ENCODE measurements around the gene BPNT1. TPM values are rescaled to one million over a fixed set of nuclear protein-coding genes. Genes with fewer than 3 reads are reported as not detected.

BPNT1 gene
- total and polyA plus RNA-seq, 2 experiments from 2014 or later: 12.2 to 25.1 TPM

GRCh38 chr1:220062629-220063028 lies 27.0 kb downstream of the BPNT1 start:
- H3F3A ChIP-seq (ENCODE audit: insufficient read depth): no peaks in the 10 kb centered on the region
- no peak overlapping the region for H3K9ac ChIP-seq
- 91 to 95% methylated on average over 6 of the region's 6 CpGs for WGBS, 2 experiments (ENCODE audit: low coverage in 1 of 2, low lambda C conversion rate in 2 of 2, missing lambda C conversion rate in 2 of 2)
- peaks cover 6% of the 10 kb centered on the region for H3K4me1 ChIP-seq (ENCODE audit: insufficient read depth)
- no peak for DNase-seq
- no peak overlapping the region for H2AFZ ChIP-seq
- in situ Hi-C loops (cut with MboI): no loop called here
- H3K9me3 ChIP-seq (ENCODE audit: low read depth): no peaks in the 10 kb centered on the region
- H3K27me3 ChIP-seq (replicated peaks; ENCODE audit: insufficient read depth): no peaks in the 10 kb centered on the region
- TF ChIP-seq EZH2phosphoT487 (IDR thresholded peaks at IDR 0.05; ENCODE audit: insufficient read depth, low read depth) (no peak), EZH2 (IDR thresholded peaks at IDR 0.05; ENCODE audit: insufficient read depth, poor library complexity, severe bottlenecking) (no peak)
- H3K79me2 ChIP-seq (ENCODE audit: insufficient read depth): no peaks in the 10 kb centered on the region
- H4K20me1 ChIP-seq (ENCODE audit: insufficient read depth): no peaks in the 10 kb centered on the region
- H3K36me3 ChIP-seq (ENCODE audit: low read depth): peaks cover 21% of the 10 kb centered on the region
- no peak overlapping the region for H3K4me3 ChIP-seq
- H3K27ac ChIP-seq: no peak overlapping the region
- H3K9me2 ChIP-seq (ENCODE audit: insufficient read depth): no peaks in the 10 kb centered on the region
- no peak overlapping the region for H3K4me2 ChIP-seq (ENCODE audit: unreplicated experiment)

DNA sequence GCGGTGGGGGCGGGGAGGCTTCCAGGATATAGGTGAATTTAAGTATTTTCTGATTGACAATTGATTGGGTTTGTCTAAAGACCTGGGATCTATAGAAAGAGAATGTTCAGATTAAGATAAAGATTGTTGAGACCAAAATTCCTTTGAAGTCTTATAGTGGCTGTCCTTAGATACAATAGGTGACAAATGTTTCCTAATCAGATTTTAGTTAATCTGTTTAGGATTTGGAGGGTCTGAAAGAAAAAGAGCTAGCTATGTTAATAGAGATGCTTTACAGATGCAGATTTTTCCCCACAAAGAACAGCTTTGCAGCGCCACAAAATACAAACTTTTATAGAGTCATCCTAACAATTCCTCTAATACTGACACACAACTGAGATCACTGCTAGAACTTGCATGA lies 28.7 kb downstream of the BPNT1 start:
- WGBS, 2 experiments (ENCODE audit: low coverage in 1 of 2, low lambda C conversion rate in 2 of 2, missing lambda C conversion rate in 2 of 2): 98 to 99% methylated on average over 3 of the region's 3 CpGs

GRCh38 chr1:220056374-220056773 lies 33.2 kb downstream of the BPNT1 start:
- Histone ChIP-seq H2AFZ (no peak overlapping the region), H3K27me3 (replicated peaks; ENCODE audit: insufficient read depth) (no peaks in the 10 kb centered on the region), H4K20me1 (ENCODE audit: insufficient read depth) (no peaks in the 10 kb centered on the region), H3K36me3 (ENCODE audit: low read depth) (peaks cover 13% of the 10 kb centered on the region), H3K9ac (no peak overlapping the region), H3K9me2 (ENCODE audit: insufficient read depth) (no peaks in the 10 kb centered on the region), H3K4me1 (ENCODE audit: insufficient read depth) (no peaks in the 10 kb centered on the region), H3K4me2 (ENCODE audit: unreplicated experiment) (no peak overlapping the region), H3K79me2 (ENCODE audit: insufficient read depth) (no peaks in the 10 kb centered on the region), H3K4me3 (no peak overlapping the region), H3K9me3 (ENCODE audit: low read depth) (no peaks in the 10 kb centered on the region), H3K27ac (no peak overlapping the region), H3F3A (ENCODE audit: insufficient read depth) (no peaks in the 10 kb centered on the region)
- in situ Hi-C loops (cut with MboI): no loop called here
- no peak for TF ChIP-seq EZH2phosphoT487 (IDR thresholded peaks at IDR 0.05; ENCODE audit: insufficient read depth, low read depth)
- no peak for TF ChIP-seq EZH2 (IDR thresholded peaks at IDR 0.05; ENCODE audit: insufficient read depth, poor library complexity, severe bottlenecking)
- 90 to 93% methylated on average over 1 of the region's 1 CpG for WGBS, 2 experiments (ENCODE audit: low coverage in 1 of 2, low lambda C conversion rate in 2 of 2, missing lambda C conversion rate in 2 of 2)
- no peak for DNase-seq

More for the DNA sequence above, 28.7 kb downstream of the BPNT1 start:
- H3K27me3 ChIP-seq (replicated peaks; ENCODE audit: insufficient read depth): no peaks in the 10 kb centered on the region
- no peaks in the 10 kb centered on the region for H3K9me2 ChIP-seq (ENCODE audit: insufficient read depth)
- no peaks in the 10 kb centered on the region for H3K4me1 ChIP-seq (ENCODE audit: insufficient read depth)
- no peak for DNase-seq
- TF ChIP-seq EZH2 (IDR thresholded peaks at IDR 0.05; ENCODE audit: insufficient read depth, poor library complexity, severe bottlenecking): no peak
- no peak for TF ChIP-seq EZH2phosphoT487 (IDR thresholded peaks at IDR 0.05; ENCODE audit: insufficient read depth, low read depth)
- no peak overlapping the region for H3K9ac ChIP-seq
- peaks cover 26% of the 10 kb centered on the region for H3K36me3 ChIP-seq (ENCODE audit: low read depth)
- H3F3A ChIP-seq (ENCODE audit: insufficient read depth): no peaks in the 10 kb centered on the region
- no peaks in the 10 kb centered on the region for H4K20me1 ChIP-seq (ENCODE audit: insufficient read depth)
- no peaks in the 10 kb centered on the region for H3K79me2 ChIP-seq (ENCODE audit: insufficient read depth)
- no peak overlapping the region for H3K4me3 ChIP-seq
- no peak overlapping the region for H3K4me2 ChIP-seq (ENCODE audit: unreplicated experiment)
- in situ Hi-C loops (cut with MboI): no loop called here
- no peak overlapping the region for H3K27ac ChIP-seq
- H3K9me3 ChIP-seq (ENCODE audit: low read depth): no peaks in the 10 kb centered on the region
- no peak overlapping the region for H2AFZ ChIP-seq

DNA sequence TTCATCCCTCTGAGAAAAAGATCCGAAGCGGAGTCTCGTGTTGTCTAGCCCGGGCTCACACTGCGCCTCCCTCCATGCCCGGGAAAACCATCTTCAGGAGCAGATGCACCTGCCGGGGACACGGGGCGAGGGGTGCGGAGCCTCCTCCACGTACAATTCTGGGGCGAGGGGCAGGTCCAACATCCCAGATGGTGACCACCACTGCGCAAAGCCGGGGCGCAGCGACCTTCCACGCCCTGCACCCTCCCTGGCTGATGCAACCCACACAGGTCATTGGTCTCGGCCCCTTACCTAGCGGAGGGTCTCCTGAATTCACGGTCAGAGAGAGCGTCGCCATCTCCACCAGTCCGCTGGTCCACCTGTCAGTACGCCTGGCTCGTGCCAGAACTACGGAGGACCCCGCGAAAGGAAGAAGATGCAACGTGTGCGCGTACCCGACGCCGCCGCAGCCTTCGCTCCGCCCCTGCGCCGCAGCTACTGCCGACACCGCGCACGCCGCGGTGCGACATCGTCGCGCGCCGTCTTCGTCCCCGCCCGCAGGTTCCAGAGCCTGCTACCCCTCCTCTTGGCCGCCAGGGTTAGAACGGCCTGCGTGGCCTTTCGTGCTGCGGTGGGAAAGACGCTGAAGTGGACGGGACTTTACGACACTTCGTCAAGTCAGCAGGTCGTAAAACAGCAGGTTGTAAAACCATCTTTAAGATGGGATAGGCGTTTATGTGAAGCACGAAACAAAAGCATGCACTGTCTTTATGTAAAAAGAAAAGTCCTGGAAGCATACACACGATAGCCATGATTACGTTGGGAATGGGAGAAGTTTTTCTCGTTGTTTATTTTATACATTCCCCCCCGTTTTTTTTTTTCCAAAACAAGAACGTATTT lies 43.3 kb downstream of the BPNT1 start, which contains the start of gene EPRS1:
Gene EPRS1 (minus strand): TSS at position 454 of the 879 bp plus-strand sequence. CDS start 117 bp downstream, at position 337.
- Histone ChIP-seq H3K9me3 (ENCODE audit: low read depth) (no peaks in the 10 kb centered on the region), H3K4me3 (peak within 1 kb of the TSS; percentile 92), H3K9me2 (ENCODE audit: insufficient read depth) (no peaks in the 10 kb centered on the region), H3F3A (ENCODE audit: insufficient read depth) (no peaks in the 10 kb centered on the region), H3K79me2 (ENCODE audit: insufficient read depth) (peaks cover 61% of the 10 kb centered on the region), H3K4me2 (ENCODE audit: unreplicated experiment) (peak within 1 kb of the TSS; percentile 96), H3K36me3 (ENCODE audit: low read depth) (no peaks in the 10 kb centered on the region; the same call in 1 of the 2 replicates), H2AFZ (peak within 1 kb of the TSS; percentile 97), H3K27me3 (replicated peaks; ENCODE audit: insufficient read depth) (no peaks in the 10 kb centered on the region), H3K4me1 (ENCODE audit: insufficient read depth) (peaks cover 14% of the 10 kb centered on the region), H4K20me1 (ENCODE audit: insufficient read depth) (peaks cover 6% of the 10 kb centered on the region), H3K9ac (peak within 1 kb of the TSS; percentile 93), H3K27ac (peak within 1 kb of the TSS; percentile 83)
- in situ Hi-C loops (cut with MboI): no loop called here
- TF ChIP-seq EZH2phosphoT487 (IDR thresholded peaks at IDR 0.05; ENCODE audit: insufficient read depth, low read depth) (no peak), EZH2 (IDR thresholded peaks at IDR 0.05; ENCODE audit: insufficient read depth, poor library complexity, severe bottlenecking) (no peak)
- peak; percentile 99 for DNase-seq
- 0 to 2% methylated on average over 71 of the region's 71 CpGs for WGBS, 2 experiments (ENCODE audit: low coverage in 1 of 2, low lambda C conversion rate in 2 of 2, missing lambda C conversion rate in 2 of 2)

Measured in GM23248 (cell line).